NOMO-1 treated with DMSO at 0.1 percent for 48 hours (cell line): ENCODE measurements around the gene ZNF195.
"Not testable (repeated sequence)": the region's sequence is repeated elsewhere in the genome, so short reads cannot be mapped to it uniquely, and the experiment has no call there.

Experiments
- DNase-seq: peaks from one replicate; lab custom pipeline; 2025; ENCODE audit not compliant: unreplicated experiment; lab: John Stamatoyannopoulos, UW

ZNF195 gene

DNA sequence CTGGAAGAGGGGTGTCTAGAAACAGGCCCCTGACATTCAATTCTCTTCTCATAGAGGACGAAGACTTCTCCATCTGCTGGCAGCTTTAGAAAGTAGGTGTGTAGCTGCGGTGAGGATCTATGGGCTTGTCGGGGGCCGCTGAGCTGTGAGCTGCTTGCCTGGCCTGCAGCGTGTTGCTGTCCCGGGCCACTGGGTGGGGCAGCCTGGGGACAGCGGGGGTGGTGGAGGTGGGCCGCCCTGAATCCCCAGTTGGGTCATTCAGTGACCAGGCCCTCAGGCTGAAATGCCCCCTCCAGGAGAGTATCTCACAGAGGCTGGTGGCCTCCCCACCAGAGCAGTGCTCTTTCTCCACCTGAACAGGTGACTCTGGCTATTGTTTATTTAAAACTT lies 23.9 kb upstream of the ZNF195 start:
- not testable (repeated sequence) for DNase-seq

GRCh38 chr11:3402181-3402860 lies 23.4 kb upstream of the ZNF195 start:
- DNase-seq: not testable (repeated sequence)

- not testable (repeated sequence) for DNase-seq
Measured at GRCh38 chr11:3401052-3401451, 22.1 kb upstream of the ZNF195 start.

GRCh38 chr11:3398509-3398908 lies 19.6 kb upstream of the ZNF195 start:
- DNase-seq: not testable (repeated sequence)

- not testable (repeated sequence) for DNase-seq
Measured at GRCh38 chr11:3398106-3398505, 19.2 kb upstream of the ZNF195 start.

GRCh38 chr11:3397210-3397609 lies 18.3 kb upstream of the ZNF195 start:
- DNase-seq: not testable (repeated sequence)

DNA sequence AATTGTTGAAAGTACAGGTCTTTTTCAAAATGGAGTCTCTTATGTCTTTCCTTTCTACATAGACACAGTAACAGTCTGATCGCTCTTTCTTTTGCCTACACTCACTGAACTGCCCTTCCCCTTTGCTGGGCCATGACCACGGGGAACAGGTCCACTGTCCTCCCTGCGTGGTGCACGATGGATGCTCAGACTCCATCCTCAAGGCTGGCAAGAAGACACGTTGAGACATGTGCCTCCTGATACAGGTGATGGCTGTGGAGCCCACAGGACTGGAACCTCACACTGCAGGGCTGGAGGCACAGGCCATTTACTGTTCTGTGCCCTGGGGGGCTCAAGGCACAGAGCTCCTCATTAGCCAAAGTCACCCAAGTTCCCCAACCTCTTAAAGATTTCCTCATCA lies 16.5 kb upstream of the ZNF195 start:
- not testable (repeated sequence) for DNase-seq

GRCh38 chr11:3394956-3395355 lies 16.0 kb upstream of the ZNF195 start:
- not testable (repeated sequence) for DNase-seq

GRCh38 chr11:3393450-3393849 lies 14.5 kb upstream of the ZNF195 start:
- DNase-seq: not testable (repeated sequence)

GRCh38 chr11:3382613-3383285 lies 3.8 kb upstream of the ZNF195 start:
- no peak for DNase-seq

DNA sequence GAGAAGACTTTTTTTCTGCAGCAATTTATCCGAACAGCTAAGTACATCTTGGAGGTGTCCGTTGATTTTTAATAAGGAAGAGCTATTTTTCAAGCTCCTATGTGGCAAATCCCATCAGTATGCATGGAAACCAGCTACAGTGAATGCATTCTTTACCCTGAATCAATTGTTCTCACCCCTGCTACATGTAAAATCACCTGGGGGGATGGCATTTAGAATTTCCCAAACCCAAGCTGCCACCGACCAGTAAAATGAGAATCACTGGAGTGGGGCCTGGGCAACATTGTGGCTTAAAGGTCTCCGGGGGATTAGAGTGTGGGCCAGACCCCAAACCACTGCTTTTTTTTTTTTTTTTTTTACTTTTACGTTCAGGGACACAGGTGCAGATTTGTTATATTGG lies 2.8 kb upstream of the ZNF195 start:
- DNase-seq: no peak

- no peak for DNase-seq
Measured at GRCh38 chr11:3380706-3381545, 2.0 kb upstream of the ZNF195 start.

- no peak for DNase-seq
Measured at GRCh38 chr11:3375552-3375951, 3.4 kb downstream of the ZNF195 start.

DNA sequence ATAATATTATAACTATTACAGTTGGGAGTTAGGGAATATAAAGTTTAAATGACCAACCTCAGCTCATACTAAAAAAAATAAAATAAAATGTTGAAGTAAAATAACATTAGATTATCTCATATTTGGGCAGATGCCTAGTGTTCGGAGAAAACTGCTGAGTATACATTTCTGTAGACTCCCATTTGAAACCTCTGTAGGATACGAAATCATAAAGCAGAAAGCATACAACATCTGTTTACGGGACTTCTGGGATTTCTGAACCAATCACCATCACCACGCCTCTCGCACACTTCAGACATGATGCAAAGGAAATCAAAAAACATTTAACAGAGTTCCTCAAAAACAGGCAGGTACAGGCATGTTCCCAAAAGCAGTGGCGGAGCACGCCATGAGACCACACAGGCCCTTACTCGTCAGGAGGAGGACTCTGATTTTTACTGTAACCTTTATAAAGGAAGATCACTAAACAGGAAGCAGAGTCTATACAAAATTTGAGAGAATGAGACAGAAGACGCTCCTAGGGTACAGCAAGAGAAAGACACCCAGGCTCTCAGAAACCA lies 8.6 kb downstream of the ZNF195 start:
- no peak for DNase-seq

GRCh38 chr11:3369366-3369765 lies 9.6 kb downstream of the ZNF195 start:
- DNase-seq: no peak

GRCh38 chr11:3368199-3368598 lies 10.7 kb downstream of the ZNF195 start:
- no peak for DNase-seq

DNA sequence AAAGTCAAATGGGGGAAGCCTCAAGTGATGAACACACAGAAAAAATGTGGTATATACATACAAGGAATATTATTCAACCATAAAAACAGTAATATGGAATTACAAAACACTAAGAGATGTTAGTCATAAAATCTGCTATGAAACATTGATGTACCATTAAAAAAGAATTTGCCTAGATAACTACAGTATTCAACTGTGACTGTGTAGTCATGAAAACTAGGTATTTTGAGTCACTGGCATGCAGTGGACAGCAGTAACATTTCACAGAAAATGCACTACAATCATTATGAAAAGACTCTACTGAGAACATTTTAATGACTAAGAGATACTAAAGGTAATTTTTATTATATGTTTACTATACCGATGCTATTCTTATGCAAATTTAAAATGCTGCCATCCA lies 11.7 kb downstream of the ZNF195 start:
- DNase-seq: no peak

DNA sequence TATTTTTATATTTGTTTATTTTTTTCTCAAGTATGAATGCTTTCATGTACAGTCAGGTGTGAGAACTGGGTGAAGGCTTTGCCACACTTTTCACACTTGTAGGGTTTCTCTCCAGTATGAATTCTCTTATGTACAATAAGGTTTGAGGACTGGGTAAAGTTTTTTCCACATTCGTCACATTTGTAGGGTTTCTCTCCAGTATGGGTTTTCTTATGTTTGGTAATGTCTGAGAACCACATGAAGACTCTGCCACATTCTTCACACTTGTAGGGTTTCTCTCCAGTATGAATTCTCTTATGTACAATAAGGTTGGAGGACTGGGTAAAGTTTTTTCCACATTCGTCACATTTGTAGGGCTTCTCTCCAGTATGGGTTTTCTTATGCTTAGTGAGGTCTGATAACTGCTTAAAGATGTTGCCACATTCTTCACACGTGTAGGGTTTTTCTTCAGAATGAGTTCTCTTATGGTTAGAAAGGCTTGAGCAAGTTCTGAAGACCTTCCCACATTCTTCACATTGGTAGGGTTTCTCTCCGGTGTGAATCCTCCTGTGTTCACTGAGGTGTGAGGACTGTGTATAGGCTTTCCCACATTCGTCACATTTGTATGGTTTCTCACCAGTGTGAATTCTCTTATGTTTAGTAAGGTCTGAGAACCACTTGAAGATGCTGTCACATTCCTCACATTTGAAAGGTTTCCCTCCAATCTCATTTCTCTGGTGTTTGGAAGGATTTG lies 19.7 kb downstream of the ZNF195 start:
- DNase-seq: no peak

DNA sequence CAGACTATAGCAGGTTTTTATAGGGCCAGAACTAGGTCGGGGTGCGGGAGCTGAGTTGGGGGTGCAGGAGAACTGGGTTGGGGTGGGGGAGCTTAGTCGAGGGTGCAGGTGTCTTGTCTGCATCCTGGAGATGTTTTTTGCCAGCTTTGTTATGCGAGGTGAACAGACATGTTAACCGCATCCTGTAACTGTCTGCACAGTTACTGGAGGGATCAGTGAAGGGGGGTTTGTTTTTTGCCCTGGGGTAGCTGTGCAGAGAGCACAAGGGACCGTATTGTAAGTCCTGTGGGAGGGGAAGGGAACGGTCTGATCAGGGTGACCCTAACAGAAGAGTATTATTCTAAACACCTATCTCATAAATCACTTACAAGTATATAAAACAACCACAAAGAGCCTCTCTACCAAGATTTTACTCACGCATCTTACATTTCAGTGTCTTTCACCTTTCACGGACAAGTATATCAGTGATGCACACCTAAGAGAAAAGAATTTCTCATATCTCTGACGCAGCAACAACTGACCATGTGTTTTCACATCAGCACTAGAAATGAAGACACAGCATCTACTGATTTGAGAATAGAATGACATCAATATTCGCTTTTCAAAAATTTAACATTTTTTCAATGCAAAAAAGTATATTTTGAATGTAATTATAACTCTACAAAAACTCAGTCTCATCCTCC lies 20.8 kb downstream of the ZNF195 start:
- no peak for DNase-seq

GRCh38 chr11:3357302-3357701 lies 21.6 kb downstream of the ZNF195 start:
- DNase-seq: no peak
